Activated B cell treated with CpG ODN at 0.5 μM for 24 hours (primary cell): ENCODE data around the gene RRP8. TPM values are rescaled to one million over a fixed set of nuclear protein-coding genes. Genes with fewer than 3 reads are reported as not detected.

Source experiments
- ATAC-seq: fragments of 200-7000 bp; cut with Tn5 transposase; one replicate; pipeline ENCODE4 v1.10.0; 2021; ENCODE audit warnings: low read depth, mild to moderate bottlenecking, moderate library complexity
- CTCF ChIA-PET: fragments of 350-600 bp; sonication (Branson Sonifier 250); formaldehyde crosslinking; loops from one replicate; lab custom pipeline; 2021; ENCODE audit warnings: antibody characterized with exemption; lab: Charles Lee
- POLR2A ChIA-PET: fragments of 350-600 bp; sonication (Branson Sonifier 250); formaldehyde crosslinking; loops from one replicate; lab custom pipeline; 2021; ENCODE audit warnings: antibody characterized with exemption; lab: Charles Lee
- DNase-seq: peaks from one replicate; pipeline ENCODE4 v3.0.0; 2022
- H3K27ac Mint-ChIP-seq: one replicate; pipeline ENCODE4 v1.8.0; 2020; ENCODE audit warnings: mixed read lengths
- H3K27me3 Mint-ChIP-seq: one replicate; pipeline ENCODE4 v1.8.0; 2021; ENCODE audit warnings: mixed read lengths
- H3K36me3 Mint-ChIP-seq: one replicate; pipeline ENCODE4 v1.8.0; 2021; ENCODE audit warnings: low read depth, mixed read lengths
- H3K4me1 Mint-ChIP-seq: one replicate; pipeline ENCODE4 v1.8.0; 2021; ENCODE audit warnings: mixed read lengths
- H3K4me3 Mint-ChIP-seq: one replicate; pipeline ENCODE4 v1.8.0; 2020; ENCODE audit warnings: mild to moderate bottlenecking, mixed read lengths
- H3K9me3 Mint-ChIP-seq: one replicate; pipeline ENCODE4 v1.8.0; 2020; ENCODE audit warnings: mixed read lengths
- CTCF ChIP-seq: fragments of 200-600 bp; IDR thresholded peaks from one replicate; pipeline ENCODE4 v1.8.0; 2022; ENCODE audit warnings: antibody characterized with exemption, mild to moderate bottlenecking
- intact Hi-C: fragments of 100-400 bp; cut with micrococcal nuclease; formaldehyde crosslinking; loops from one replicate; pipeline ENCODE4 v1.15.1; 2024
- total RNA-seq: library from RNA; stranded (reverse); gene quantifications from 2 replicates; pipeline ENCODE4 v1.2.3, GENCODE V29; 2022

Gene RRP8
- total RNA-seq, 1 donor from 2014 or later: 29.1 TPM

GRCh38 chr11:6554828-6555706 lies 48.3 kb downstream of the RRP8 start:
- POLR2A ChIA-PET: interaction anchor here (0.6 kb wide), 1 partner anchor 18 kb away, joined by 3 read pairs; no protein-coding TSS in a partner anchor
- H3K4me1 Mint-ChIP-seq: no peaks in the 10 kb centered on the region
- no peak overlapping the region for H3K27ac Mint-ChIP-seq
- intact Hi-C loops: no loop called here
- no peaks in the 10 kb centered on the region for H3K9me3 Mint-ChIP-seq
- no peak for DNase-seq
- peaks cover 10% of the 10 kb centered on the region for H3K36me3 Mint-ChIP-seq
- no peaks in the 10 kb centered on the region for H3K27me3 Mint-ChIP-seq
- ATAC-seq: no peak
- CTCF ChIA-PET: interaction anchor here (1.2 kb wide), 1 partner anchor 24 kb away, joined by 3 read pairs; no protein-coding TSS in a partner anchor
- no peak for TF ChIP-seq CTCF
- H3K4me3 Mint-ChIP-seq: no peak overlapping the region

- Mint-ChIP-seq H3K4me1 (no peaks in the 10 kb centered on the region), H3K27me3 (no peaks in the 10 kb centered on the region), H3K9me3 (no peaks in the 10 kb centered on the region), H3K36me3 (peaks cover 6% of the 10 kb centered on the region), H3K4me3 (no peak overlapping the region), H3K27ac (no peak overlapping the region)
- ATAC-seq: no peak
- no peak for DNase-seq
- POLR2A ChIA-PET: no interaction called here
- no peak for TF ChIP-seq CTCF
- intact Hi-C loops: no loop called here
- CTCF ChIA-PET: no interaction called here
Observed at GRCh38 chr11:6553634-6554033, 49.8 kb downstream of the RRP8 start.

GRCh38 chr11:6548641-6549040 lies 54.8 kb downstream of the RRP8 start:
- no peaks in the 10 kb centered on the region for H3K4me1 Mint-ChIP-seq
- H3K9me3 Mint-ChIP-seq: no peaks in the 10 kb centered on the region
- CTCF ChIA-PET: no interaction called here
- ATAC-seq (no peak), DNase-seq (no peak)
- POLR2A ChIA-PET: no interaction called here
- H3K4me3 Mint-ChIP-seq: no peak overlapping the region
- no peak overlapping the region for H3K27ac Mint-ChIP-seq
- no peaks in the 10 kb centered on the region for H3K27me3 Mint-ChIP-seq
- H3K36me3 Mint-ChIP-seq: peaks cover 31% of the 10 kb centered on the region
- TF ChIP-seq CTCF: no peak
- intact Hi-C loops: no loop called here

GRCh38 chr11:6548121-6548520 lies 55.3 kb downstream of the RRP8 start:
- no peak for ATAC-seq
- intact Hi-C loops: no loop called here
- TF ChIP-seq CTCF: no peak
- Mint-ChIP-seq H3K4me3 (no peak overlapping the region), H3K27ac (no peak overlapping the region), H3K4me1 (no peaks in the 10 kb centered on the region), H3K27me3 (no peaks in the 10 kb centered on the region), H3K36me3 (peaks cover 31% of the 10 kb centered on the region), H3K9me3 (no peaks in the 10 kb centered on the region)
- DNase-seq: no peak
- POLR2A ChIA-PET: no interaction called here
- CTCF ChIA-PET: no interaction called here

- ChIA-PET CTCF (no interaction called here), POLR2A (interaction anchor here (0.6 kb wide), 1 partner anchor 139 kb away, joined by 4 read pairs; no protein-coding TSS in a partner anchor)
- intact Hi-C loops: no loop called here
- H3K27me3 Mint-ChIP-seq: no peaks in the 10 kb centered on the region
- no peak overlapping the region for H3K4me3 Mint-ChIP-seq
- no peak overlapping the region for H3K27ac Mint-ChIP-seq
- ATAC-seq (no peak), DNase-seq (no peak)
- H3K36me3 Mint-ChIP-seq: peaks cover 31% of the 10 kb centered on the region
- TF ChIP-seq CTCF: no peak
- H3K9me3 Mint-ChIP-seq: no peaks in the 10 kb centered on the region
- no peaks in the 10 kb centered on the region for H3K4me1 Mint-ChIP-seq
Observed at GRCh38 chr11:6547177-6547576, 56.2 kb downstream of the RRP8 start.
